Fibroblast of lung (primary cell): Measurements from ENCODE around the gene HYPK.

Experiments
- EZH2 ChIP-seq: IDR thresholded peaks from 2 replicates; pipeline ENCODE4 v1.5.1; 2012; ENCODE audit warnings: low read length, control low read depth, mild to moderate bottlenecking; ENCODE audit errors: missing control alignments
- TF ChIP-seq, protein P1 (sequence below), 2 donors: IDR thresholded peaks in 1 of 2; conservative IDR thresholded peaks in 1 of 2; 1 replicate in 1 of 2; 2 replicates in 1 of 2; pipeline ENCODE4 v1.5.1; 2011 to 2012; ENCODE audit warnings: low read length in 2 of 2, control low read depth in 1 of 2, inconsistent platforms in 1 of 2, low read depth in 1 of 2, mild to moderate bottlenecking in 1 of 2

GRCh38 chr15:43851251-43851650 is 50.9 kb downstream of the HYPK start:
- TF ChIP-seq, protein P1, sequence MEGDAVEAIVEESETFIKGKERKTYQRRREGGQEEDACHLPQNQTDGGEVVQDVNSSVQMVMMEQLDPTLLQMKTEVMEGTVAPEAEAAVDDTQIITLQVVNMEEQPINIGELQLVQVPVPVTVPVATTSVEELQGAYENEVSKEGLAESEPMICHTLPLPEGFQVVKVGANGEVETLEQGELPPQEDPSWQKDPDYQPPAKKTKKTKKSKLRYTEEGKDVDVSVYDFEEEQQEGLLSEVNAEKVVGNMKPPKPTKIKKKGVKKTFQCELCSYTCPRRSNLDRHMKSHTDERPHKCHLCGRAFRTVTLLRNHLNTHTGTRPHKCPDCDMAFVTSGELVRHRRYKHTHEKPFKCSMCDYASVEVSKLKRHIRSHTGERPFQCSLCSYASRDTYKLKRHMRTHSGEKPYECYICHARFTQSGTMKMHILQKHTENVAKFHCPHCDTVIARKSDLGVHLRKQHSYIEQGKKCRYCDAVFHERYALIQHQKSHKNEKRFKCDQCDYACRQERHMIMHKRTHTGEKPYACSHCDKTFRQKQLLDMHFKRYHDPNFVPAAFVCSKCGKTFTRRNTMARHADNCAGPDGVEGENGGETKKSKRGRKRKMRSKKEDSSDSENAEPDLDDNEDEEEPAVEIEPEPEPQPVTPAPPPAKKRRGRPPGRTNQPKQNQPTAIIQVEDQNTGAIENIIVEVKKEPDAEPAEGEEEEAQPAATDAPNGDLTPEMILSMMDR (conservative IDR thresholded peaks at IDR 0.05 in 1 of 2, IDR thresholded peaks at IDR 0.05 in 1 of 2; ENCODE audit: low read depth in 1 of 2, low read length in 2 of 2) = no peak
- TF ChIP-seq EZH2 = no peak
